PFSK-1 (cell line): ENCODE measurements around the gene NTPCR.

Source experiments
- FOXP2 ChIP-seq: optimal IDR thresholded peaks from 2 replicates; pipeline ENCODE3; 2011; ENCODE audit warnings: borderline replicate concordance, control low read depth, inconsistent platforms; ENCODE audit not compliant: insufficient read depth; ENCODE audit errors: extremely low read length, extremely low read depth
- POLR2AphosphoS5 ChIP-seq: IDR thresholded peaks from 2 replicates; pipeline ENCODE4 v1.6.1; 2012; ENCODE audit warnings: low read depth, mild to moderate bottlenecking, control low read depth, low read length, moderate library complexity
- REST ChIP-seq, 2 experiments: IDR thresholded peaks; 2 replicates each; pipeline versions ENCODE4 v1.6.1 to v1.8.0; 2011 to 2012; ENCODE audit warnings: low read depth in 2 of 2, low read length in 2 of 2, control low read depth in 1 of 2, inconsistent platforms in 1 of 2, mild to moderate bottlenecking in 1 of 2, moderate library complexity in 1 of 2; ENCODE audit not compliant: insufficient read depth in 1 of 2
- SIN3A ChIP-seq: IDR thresholded peaks from 2 replicates; pipeline ENCODE4 v1.6.1; 2012; ENCODE audit warnings: mild to moderate bottlenecking, low read length, moderate library complexity, borderline replicate concordance; ENCODE audit not compliant: insufficient read depth
- TAF1 ChIP-seq: IDR thresholded peaks from 2 replicates; pipeline ENCODE4 v1.6.1; 2012; ENCODE audit warnings: low read length, control low read depth, borderline replicate concordance; ENCODE audit not compliant: insufficient read depth

- TF ChIP-seq POLR2AphosphoS5: no peak
- no peak for TF ChIP-seq REST (IDR thresholded peaks at IDR 0.05; ENCODE audit: insufficient read depth in 1 of 2, low read depth in 2 of 2, low read length in 2 of 2)
- no peak for TF ChIP-seq SIN3A
- no peak for TF ChIP-seq TAF1
- no peak for TF ChIP-seq FOXP2
Observed at GRCh38 chr1:233022246-233022645, 71.8 kb downstream of the NTPCR start.
